GM19372 (cell line): Measurements from ENCODE around the gene AKAP13.

Experiments used
- ATAC-seq: cut with Tn5 transposase; IDR thresholded peaks from one replicate; pipeline ENCODE4 v1.9.1; 2021; ENCODE audit warnings: mild to moderate bottlenecking, low read depth, moderate library complexity; ENCODE audit not compliant: unreplicated experiment

Gene AKAP13

DNA sequence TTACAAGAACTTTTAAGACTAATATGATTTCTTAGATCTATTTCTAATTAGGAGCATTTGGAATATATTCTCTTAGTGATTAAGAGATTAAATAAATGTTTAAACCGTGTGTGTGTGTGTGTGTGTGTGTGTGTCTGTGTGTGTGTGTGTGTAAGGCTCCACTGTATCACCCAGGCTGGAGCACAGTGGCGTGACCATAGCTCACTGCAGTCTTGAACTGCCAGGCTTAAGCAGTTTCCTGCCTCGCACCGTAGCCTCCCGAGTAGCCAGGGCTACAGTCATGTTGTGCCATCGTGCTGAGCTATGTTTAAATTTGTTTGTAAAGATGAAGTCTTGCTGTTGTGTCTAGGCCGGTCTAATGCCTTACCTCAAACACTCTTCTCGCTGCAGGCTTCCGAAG is 305.0 kb downstream of the AKAP13 start:
- ATAC-seq, result no peak

DNA sequence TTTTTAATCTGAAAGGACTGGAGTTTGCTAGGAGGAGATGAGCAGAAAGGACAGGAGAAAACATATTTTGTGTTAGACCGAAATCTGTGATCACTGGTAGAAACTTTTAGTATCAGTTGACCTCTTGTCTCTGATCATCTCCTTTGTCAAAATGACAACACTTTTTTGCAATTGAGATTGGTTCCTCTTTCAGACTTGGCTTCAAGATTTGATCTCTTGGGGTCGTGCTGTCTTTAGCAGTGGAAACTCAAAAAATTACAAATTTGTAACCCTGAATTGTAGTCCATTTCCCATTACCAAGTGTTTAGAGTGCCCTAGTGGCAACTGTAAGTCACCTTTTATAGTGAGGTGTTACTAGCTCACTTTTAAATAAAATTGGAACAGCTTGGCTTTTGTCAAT is 306.9 kb downstream of the AKAP13 start:
- ATAC-seq, result no peak

DNA sequence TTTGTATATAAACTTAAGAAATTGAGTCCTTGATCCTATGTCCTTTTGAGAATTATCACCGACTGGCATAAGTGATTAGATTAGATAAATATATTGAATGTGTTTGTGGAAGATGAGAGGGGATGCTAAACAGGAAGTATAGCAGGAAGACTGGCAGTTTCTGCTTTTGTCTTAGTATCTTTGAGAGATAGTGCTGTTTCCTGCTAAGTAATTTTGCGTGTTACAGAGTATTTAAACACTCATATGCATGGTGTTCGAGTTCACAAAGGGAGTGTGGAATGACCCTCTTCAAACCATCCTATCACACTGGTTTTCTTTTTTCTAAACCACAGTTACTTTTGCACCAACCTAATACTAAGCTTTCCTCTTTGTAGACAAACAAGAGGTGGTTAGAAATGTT is 308.3 kb downstream of the AKAP13 start:
- ATAC-seq, result no peak

DNA sequence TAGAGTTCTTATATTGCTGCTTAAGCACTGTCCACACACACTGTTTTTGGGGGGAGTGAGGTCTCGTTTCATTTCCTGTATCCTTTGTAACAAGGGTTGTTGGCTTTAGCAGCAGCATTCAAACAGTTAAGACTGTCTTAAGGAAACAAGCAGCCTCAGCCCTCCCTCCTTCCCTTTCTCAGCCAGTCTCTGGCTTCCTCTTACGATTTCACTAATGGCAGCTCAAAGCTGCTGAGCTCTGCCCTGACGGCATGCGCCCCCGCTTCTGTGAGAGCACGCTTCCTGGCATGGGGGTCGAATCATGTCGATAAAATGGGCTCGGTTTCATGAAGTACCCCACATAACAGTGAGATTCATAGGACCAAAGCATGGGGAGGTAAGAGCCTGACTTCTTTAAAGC is 309.3 kb downstream of the AKAP13 start:
- peak; percentile 44 for ATAC-seq

DNA sequence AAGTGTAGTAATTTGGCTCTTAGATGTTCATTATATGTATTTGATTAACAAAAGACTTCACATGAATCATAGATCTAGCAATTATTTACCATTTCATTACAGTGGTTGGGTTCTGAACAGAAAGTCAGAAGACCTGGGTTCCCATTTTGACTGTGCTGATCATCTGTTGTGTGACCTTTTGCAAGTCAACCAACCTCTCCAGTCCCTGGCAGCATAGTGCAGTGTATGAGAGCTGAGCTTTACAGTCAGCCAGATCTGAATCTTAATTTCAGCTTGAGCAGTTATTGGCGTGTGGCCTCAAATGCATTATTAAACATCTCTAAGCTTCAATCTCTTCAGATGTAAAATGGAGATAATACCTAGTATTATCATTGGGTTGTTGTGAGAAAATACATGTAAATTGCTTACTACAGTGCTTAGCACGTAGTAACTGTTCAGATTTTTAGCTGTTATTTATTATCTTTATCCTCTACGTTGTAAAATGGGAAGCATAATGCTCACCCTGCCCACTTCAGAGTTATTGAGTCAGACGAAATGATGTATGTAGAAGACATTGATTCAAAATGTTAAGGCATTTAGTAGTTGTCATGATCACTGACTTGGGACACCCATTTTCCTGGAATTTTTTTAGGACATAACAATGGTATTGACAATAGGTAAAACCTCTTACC is 310.3 kb downstream of the AKAP13 start:
- peak; percentile 47 for ATAC-seq

DNA sequence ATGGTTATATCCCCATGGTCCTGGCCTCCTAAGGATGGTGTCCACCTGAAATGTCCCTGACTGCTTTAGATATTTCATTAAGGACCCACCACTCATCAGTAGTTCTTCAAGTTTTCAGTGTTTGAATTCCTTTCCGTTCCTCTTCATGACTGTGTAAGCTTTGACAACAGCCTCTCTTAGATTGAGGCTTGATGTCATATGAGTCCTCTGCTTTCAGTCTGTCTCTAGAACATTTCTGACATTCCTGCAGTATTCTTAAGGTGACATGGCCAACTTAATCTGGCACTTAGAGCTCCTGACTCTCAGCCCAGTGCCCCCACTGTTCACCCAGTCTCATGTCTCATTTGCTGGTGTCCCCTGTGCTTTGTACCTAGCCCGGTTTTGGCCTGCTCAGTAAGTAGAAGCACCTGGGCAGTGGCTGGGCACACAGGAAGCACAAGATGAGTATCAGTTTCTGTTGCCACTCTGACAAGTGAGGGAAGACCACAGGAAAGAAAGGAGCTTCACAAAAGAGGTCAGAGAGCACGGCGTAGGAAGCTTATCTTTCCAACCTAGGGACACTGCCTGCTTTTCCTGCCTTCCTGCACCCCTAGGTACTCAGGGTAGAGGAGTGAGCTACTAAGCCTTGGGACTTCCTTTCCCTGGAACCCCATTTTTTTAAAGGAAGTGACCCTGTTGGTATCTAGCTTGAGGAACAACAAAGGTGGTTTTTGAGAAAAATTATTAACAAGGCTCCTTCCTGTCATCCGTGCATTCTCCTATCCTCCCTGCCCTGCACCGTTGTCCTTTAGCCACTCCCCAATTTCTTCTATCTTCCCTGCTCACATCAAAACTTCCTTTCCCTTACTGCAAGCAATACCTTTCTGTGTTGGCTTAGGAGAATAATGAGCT is 311.2 kb downstream of the AKAP13 start:
- peak; percentile 34 for ATAC-seq

DNA sequence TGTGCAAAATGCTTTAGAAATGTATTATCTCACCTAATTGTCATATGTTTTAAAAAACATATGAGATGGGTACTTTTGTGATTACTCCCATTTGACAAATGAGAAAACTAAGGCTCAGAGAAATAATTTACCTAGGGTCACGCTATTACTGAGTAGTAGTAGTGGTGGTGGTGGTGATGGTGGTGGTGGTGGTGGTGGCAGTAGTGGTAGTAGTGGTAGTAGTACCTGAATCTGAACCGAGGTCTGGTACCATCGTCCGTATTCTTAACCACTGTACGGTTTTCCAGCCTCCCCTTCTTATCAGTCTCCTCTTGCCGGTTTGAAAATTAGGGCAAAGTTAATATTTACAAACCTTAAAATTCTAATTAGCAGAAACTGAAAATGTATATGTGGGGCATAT is 311.9 kb downstream of the AKAP13 start:
- no peak for ATAC-seq

DNA sequence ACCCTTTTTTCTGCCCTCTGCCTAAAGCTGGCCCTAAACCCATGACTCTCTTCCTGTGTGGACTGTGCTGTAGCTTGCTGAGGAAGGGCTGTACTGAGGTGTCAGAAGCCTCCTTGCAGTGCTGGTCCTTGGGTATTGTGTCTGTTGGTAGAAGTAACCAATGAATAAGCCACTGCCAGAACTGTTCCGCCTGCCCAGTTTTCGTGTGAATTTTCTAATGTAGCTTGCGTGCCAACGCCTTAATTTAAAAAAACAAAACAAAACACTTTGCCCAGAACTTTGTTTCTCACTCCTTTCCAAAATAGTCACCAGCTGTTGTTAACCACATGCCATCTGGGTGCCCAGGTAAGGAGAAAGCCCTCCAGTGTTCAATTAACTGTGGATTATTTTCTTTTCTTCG is 312.5 kb downstream of the AKAP13 start:
- peak; percentile 33 for ATAC-seq

DNA sequence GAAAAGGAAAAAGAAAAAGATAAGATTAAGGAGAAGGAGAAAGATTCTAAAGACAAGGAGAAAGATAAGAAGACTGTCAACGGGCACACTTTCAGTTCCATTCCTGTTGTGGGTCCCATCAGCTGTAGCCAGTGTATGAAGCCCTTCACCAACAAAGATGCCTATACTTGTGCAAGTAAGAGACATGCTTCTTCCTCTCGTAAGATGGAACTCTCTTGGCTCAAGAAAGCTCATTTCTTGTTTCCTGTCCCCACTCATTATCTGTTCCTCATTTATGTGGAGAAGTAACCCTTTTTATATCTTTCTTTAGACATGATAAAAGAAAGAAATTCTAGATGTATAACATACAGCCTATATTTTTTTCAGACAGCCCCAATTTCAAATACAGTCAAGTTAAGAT is 312.9 kb downstream of the AKAP13 start:
- ATAC-seq, result no peak

DNA sequence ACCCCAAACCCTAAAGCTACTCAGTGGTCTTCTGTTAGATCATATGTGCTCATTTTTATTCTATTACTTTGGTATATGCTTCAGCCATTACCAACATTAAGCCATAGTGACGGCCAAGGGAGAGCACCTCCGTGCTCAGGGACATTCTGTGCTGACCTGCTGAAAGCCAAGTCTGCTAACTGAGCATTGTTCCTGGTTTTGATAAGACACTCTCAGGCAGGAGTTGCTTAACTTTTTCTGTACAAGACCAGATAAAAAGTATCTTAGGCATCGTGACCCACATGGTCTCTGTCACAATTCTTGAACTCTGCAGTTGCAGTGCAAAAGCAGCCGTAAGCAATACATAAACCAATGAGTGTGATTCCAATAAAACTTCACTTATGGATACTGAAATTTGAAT is 313.7 kb downstream of the AKAP13 start:
- ATAC-seq, result no peak

DNA sequence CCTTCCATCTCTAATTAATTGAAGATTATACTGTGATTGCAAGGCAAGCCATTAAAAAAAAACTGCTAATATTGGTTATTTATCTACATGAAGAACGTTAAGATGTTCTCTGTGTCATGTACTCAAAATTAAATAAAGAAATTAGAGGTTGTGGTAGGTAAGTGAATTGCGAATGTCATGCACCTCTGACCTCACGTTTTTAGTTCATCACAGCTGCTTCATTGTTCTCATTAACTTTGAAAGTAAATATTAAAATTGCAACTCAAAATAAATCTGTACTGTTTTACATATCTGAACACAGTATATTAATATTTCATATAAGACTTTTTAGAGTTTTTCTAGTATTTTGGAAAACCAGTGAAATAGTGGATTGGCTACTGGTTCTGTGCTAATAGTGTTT is 320.4 kb downstream of the AKAP13 start:
- no peak for ATAC-seq

DNA sequence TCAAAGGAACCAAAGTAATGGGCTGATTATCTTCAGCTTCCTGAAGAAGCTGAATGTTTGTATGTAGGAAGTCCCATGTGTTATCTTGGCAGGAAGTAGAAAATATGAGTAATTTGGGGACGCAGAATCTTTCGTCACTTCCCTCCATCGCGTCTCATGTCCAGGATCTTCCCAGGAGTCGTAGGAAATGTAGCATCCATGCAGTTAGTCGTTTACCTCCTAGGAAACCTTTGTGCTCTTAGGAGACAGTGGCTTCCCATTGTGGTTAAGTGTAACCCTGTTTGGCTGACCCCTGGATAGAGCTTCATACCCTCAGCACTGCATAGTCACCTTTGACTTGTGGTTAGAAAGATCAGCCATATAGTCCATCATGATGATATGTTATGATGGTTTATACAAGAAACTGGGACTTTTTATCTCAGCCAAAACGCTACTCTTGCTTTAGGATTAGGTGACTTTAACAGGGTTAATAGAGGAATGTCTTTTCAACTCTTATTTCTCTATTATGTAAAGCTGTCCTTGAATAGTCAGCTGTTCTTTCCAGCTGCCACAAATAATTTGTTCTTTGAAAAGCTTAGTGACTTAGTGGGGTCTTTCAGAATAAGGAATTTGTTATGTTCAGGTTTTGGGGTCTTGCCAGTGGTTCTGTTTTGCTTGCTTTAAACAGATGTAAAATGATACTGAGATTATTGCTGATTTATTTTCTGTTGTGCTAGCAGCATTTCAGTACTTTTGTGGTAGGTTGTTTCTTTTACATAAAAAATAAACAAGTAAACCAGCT is 322.1 kb downstream of the AKAP13 start:
- ATAC-seq, result no peak

DNA sequence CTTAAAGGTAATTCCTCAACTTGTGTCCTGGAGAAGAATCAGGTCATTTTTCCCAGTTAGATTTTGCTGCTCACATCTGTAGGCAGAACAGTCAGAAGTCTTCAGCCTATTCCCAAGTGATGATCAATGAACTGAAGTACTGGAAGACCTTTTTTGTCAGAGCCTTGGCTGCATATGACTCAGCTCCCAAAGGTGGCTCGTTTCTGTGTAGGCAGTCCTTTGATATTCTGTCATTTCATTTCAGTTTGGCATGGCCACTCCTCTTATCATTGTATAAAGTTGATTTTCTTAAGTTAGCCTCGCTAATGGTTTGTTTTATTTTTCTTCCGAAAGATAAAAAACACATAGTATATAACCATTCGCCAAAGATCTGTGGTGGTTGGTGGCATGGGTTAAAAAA is 323.7 kb downstream of the AKAP13 start:
- no peak for ATAC-seq

DNA sequence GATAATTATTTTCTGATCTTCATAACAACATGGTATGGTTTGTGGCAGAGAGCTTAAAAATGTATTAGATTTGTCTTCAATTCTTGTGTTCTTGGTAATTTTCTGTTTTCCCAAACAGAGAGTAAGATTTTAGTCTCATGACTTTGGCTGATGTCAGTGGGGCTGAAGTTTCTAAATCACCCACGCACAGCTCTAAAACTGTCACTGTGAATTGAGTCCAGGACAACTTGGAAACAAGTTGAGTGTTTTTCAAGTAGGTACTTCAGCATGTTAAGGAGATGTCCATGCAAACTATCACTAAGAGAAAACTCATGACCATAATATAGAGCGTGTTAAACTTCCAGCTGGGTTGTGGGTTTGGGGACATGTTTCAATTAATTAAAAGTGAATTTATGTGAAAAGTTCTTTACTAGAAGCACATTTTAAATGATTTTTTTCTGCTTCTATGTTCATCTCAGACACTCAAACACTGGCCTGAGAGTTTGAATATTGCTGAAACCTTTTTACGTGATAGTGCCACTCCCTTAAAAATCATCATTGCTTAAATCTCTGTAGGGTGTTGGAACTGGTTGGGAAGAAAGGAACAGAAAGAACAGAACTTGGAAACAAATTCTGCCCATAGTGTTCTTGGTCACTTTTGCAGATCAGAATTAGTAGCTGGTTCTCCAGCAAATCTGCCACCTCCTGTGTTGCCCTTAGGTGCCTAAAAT is 324.5 kb downstream of the AKAP13 start:
- ATAC-seq, result no peak

DNA sequence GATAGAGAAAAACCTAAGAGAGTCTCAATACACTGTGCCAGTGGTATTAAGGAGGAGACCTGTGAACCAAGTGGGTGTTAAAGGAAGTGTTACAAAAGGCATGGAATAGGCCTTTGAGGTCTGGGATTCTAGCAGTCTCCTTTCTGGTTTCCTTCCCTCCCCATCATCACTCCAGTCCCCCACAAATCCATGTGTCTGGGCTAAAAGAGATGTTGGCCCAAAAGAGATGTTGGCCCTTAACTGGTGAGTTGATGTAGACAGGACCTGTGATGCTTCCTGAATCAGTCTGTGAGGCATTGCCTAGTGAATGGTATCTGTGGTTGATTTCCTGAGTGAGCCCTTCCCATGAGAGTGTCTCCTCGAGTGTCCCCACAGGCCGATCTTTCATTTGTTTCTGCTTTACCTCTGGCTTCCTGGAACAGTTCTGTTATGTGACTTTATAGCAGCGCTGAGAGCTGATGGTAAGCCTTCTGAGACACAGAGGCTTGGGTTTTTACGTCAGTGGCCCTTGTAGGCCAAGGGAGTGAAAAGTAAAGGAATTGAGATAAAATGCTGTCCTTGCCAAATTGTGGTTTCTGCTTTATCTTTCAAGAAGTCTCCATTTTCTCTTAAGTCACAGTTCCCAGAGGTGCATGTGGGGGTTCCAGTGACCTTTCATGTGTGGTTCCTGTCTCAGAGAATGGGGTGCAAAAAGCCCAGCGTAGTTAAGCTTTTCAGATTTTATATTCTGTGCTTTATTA is 326.5 kb downstream of the AKAP13 start:
- peak; percentile 29 for ATAC-seq

DNA sequence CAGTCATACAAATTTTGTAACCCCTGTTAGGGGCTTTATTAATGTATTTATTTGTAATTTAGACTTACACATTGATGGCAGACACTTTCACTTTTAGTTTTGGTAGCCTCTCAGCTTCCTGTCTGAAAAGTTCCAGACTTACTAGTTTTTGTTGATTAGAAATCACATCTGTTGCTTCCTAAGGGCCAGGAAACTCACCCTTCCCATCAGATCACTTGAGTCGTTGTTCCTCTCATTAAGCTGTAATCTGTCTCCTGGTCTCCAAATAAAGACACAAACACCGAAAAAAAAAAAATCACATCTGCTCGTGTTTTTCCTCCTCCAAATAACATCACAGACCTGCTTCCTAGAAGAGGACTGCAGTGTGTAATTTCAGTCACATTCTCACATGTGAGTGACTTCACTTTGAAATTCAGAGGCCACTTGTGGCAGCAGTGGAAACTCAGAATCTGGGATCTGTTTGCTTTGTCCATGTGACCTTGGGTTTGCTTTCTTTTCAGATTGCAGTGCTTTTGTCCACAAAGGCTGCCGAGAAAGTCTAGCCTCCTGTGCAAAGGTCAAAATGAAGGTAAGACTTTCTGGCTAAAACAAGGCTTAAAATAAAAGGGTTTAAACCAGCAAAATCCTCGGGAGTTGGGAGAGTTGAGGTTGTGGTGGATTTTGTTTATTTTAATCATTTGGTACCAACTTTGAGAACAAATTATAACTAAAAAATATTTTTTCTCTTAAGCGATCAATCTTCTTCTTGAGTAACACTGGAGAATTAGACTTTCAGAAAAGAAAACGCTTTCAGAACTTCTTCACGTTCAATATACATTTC is 327.3 kb downstream of the AKAP13 start:
- peak; percentile 16 for ATAC-seq

DNA sequence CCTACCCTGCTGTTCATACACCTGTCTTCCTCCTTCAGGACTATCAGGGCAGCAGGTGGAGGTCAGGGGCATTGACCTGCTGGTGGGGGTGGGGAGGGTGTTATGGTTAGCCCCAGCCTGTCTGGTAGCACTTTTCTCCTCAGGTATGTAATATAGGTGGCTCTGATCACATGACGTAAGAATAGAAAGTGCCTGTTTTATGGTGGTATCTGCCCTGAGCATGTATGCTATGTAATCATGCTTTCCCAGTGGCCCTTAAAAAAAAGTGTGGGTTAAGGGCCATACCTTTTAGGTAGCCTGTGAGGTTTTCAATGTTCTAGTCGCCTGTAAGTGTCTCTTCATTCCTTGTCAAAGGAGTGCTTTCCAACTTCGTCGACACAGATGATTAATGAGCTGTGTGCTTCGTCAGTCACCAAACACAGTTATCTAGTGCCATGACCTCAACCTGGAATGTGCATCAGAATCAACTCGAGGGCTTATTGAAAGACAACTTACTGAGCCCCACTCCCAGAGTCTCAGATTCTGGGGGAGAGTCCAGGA is 328.1 kb downstream of the AKAP13 start:
- no peak for ATAC-seq

DNA sequence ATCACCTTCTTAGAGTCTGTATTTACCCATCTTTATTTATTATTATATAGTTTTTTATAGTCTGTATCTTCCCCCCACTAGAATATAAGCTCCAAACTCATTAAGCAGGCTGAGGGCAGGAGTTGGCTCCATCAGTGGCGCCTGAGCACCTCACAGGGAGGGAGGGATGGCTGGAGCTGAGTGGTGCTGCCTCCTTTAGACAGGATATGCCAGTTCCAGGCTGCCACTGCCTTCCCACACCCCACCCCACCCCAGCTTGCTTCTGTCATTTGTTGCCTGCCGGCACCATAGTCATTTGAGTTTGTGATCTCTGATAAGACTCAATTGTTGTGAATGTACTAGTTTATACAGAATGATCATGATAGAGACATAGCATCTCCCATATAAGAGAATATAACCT is 328.8 kb downstream of the AKAP13 start:
- ATAC-seq, result no peak

DNA sequence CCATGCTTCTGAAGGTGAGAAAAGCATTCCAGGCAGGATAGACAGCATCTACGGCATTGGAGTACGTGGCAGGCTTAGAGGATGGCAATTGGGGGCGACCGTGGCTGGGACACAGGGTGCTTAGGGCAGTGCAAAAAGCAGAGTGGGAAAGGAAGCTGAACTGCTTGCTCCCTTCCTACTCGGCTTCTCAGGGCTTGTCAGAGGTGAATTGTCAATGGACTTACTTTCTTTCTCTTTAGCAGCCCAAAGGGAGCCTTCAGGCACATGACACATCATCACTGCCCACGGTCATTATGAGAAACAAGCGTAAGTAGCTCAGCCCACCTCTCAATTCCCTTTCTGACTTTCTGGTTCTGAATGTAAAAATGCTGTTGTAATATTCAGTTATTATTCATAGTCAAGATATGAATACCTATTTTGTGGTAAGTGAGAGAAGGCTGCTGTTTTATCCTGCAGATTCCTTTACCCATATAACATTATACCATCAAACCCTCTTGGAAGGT is 330.0 kb downstream of the AKAP13 start:
- ATAC-seq, result peak; percentile 58
